ENCODE measurements around the gene ATP10A.

GRCh38 chr15:25852661-25853524 is 10.2 kb downstream of the ATP10A start:
- TF ChIP-seq POU2F2 (IDR thresholded peaks at IDR 0.05; ENCODE audit: low read depth, low read length) (no peak), POLR2A (IDR thresholded peaks at IDR 0.05; ENCODE audit: low read depth, low read length) (no peak)
